B cell (primary cell): ENCODE measurements around the gene MAT1A. TPM values are rescaled to one million over a fixed set of nuclear protein-coding genes. Genes with fewer than 3 reads are reported as not detected.

Source experiments
- ATAC-seq: fragments of 200-7000 bp; cut with Tn5 transposase; one replicate; pipeline ENCODE4 v1.10.0; 2021; ENCODE audit warnings: low read depth, mild to moderate bottlenecking, moderate number of reproducible peaks, moderate library complexity
- CTCF ChIA-PET: fragments of 350-600 bp; sonication (Branson Sonifier 250); formaldehyde crosslinking; loops from one replicate; lab custom pipeline; 2021; ENCODE audit warnings: antibody characterized with exemption, inconsistent platforms; lab: Charles Lee
- POLR2A ChIA-PET: fragments of 350-600 bp; sonication (Branson Sonifier 250); formaldehyde crosslinking; loops from one replicate; lab custom pipeline; 2021; ENCODE audit warnings: antibody characterized with exemption; lab: Charles Lee
- DNase-seq: peaks from one replicate; pipeline ENCODE4 v3.0.0; 2013
- H2AFZ ChIP-seq: 2 replicates; pipeline ENCODE4 v1.6.1; 2012; ENCODE audit warnings: mild to moderate bottlenecking, low read depth, low read length; ENCODE audit not compliant: insufficient read depth, poor library complexity, severe bottlenecking
- H3K27ac ChIP-seq, 2 donors: 1 replicate in 1 of 2; 2 replicates in 1 of 2; pipeline ENCODE4 v1.5.1; 2012 to 2013; ENCODE audit warnings: low read length in 2 of 2, mild to moderate bottlenecking in 2 of 2, moderate library complexity in 1 of 2
- H3K27me3 ChIP-seq, 4 experiments: fragments of 200-600 bp in 1 of 4; sonication (generic) in 1 of 4; replicated peaks in 1 of 4; 1 replicate in 2 of 4; 2 replicates in 2 of 4; pipeline versions ENCODE4 v1.6.1 to v1.7.0; 2013 to 2016; ENCODE audit warnings: low read length in 3 of 4, mild to moderate bottlenecking in 2 of 4, mixed read lengths in 1 of 4, moderate library complexity in 1 of 4; ENCODE audit not compliant: insufficient read depth in 4 of 4, control insufficient read depth in 3 of 4; ENCODE audit errors: control extremely low read depth in 1 of 4
- H3K36me3 ChIP-seq, 2 experiments: replicated peaks in 1 of 2; 1 replicate in 1 of 2; 2 replicates in 1 of 2; pipeline versions ENCODE4 v1.6.1 to v1.7.1; 2013; ENCODE audit warnings: low read length in 1 of 2; ENCODE audit not compliant: insufficient read depth in 2 of 2, control insufficient read depth in 1 of 2; ENCODE audit errors: control extremely low read depth in 1 of 2, extremely low read depth in 1 of 2
- H3K4me1 ChIP-seq, 2 donors: fragments of 200-600 bp in 1 of 2; sonication (generic) in 1 of 2; 1 replicate in 1 of 2; 2 replicates in 1 of 2; pipeline versions ENCODE4 v1.5.1 to v1.6.1; 2013 to 2017; ENCODE audit warnings: low read length in 2 of 2; ENCODE audit not compliant: control insufficient read depth in 2 of 2, insufficient read depth in 2 of 2
- H3K4me2 ChIP-seq: replicated peaks from 2 replicates; pipeline ENCODE3; 2012; ENCODE audit warnings: mild to moderate bottlenecking, low read depth, low read length; ENCODE audit not compliant: poor library complexity, severe bottlenecking
- H3K4me3 ChIP-seq, 5 experiments: fragments of 200-600 bp in 1 of 5; sonication (generic) in 1 of 5; 1 replicate in 3 of 5; 2 replicates in 2 of 5; pipeline versions ENCODE4 v1.5.1 to v1.7.0; 2011 to 2016; ENCODE audit warnings: low read length in 4 of 5, mild to moderate bottlenecking in 4 of 5, low read depth in 2 of 5, control low read depth in 1 of 5, moderate library complexity in 1 of 5; ENCODE audit not compliant: insufficient read depth in 1 of 5; ENCODE audit errors: control extremely low read depth in 1 of 5, extremely low read depth in 1 of 5
- H3K79me2 ChIP-seq: fragments of 200-600 bp; sonication (generic); one replicate; pipeline ENCODE4 v1.6.0; 2016; ENCODE audit warnings: low read length; ENCODE audit not compliant: control insufficient read depth, insufficient read depth
- H3K9ac ChIP-seq: fragments of 200-600 bp; sonication (generic); 2 replicates; pipeline ENCODE4 v1.6.1; 2017; ENCODE audit warnings: mild to moderate bottlenecking, low read length, moderate library complexity
- H3K9me3 ChIP-seq, 3 donors: one replicate each; pipeline versions ENCODE4 v1.6.1 to v1.7.1; 2013; ENCODE audit warnings: low read length in 2 of 3; ENCODE audit not compliant: control insufficient read depth in 2 of 3, insufficient read depth in 1 of 3; ENCODE audit errors: control extremely low read depth in 1 of 3
- H4K20me1 ChIP-seq: 2 replicates; pipeline ENCODE4 v1.6.0; 2012; ENCODE audit warnings: mild to moderate bottlenecking, low read length; ENCODE audit not compliant: insufficient read depth, control insufficient read depth, poor library complexity, severe bottlenecking
- H3K27ac Mint-ChIP-seq: one replicate; pipeline ENCODE4 v1.8.0; 2021; ENCODE audit warnings: mixed read lengths
- H3K27me3 Mint-ChIP-seq: one replicate; pipeline ENCODE4 v1.8.0; 2021; ENCODE audit warnings: mixed read lengths
- H3K4me1 Mint-ChIP-seq: one replicate; pipeline ENCODE4 v1.8.0; 2021; ENCODE audit warnings: mixed read lengths
- H3K4me3 Mint-ChIP-seq: one replicate; pipeline ENCODE4 v1.8.0; 2021; ENCODE audit warnings: mixed read lengths
- H3K9me3 Mint-ChIP-seq: one replicate; pipeline ENCODE4 v1.8.0; 2022; ENCODE audit warnings: mixed read lengths; ENCODE audit not compliant: insufficient read depth
- EZH2 ChIP-seq: IDR thresholded peaks from 2 replicates; pipeline ENCODE4 v1.6.1; 2012; ENCODE audit warnings: borderline replicate concordance, low read depth, mild to moderate bottlenecking, moderate library complexity, low read length; ENCODE audit not compliant: insufficient read depth, poor library complexity, severe bottlenecking
- WGBS: methylation state at CpG from one replicate; pipeline ENCODE4 v1.1.5; 2013; ENCODE audit warnings: missing lambda C conversion rate; ENCODE audit not compliant: insufficient coverage; 5-methylcytosine and 5-hydroxymethylcytosine counted together
- intact Hi-C: fragments of 100-400 bp; cut with micrococcal nuclease; formaldehyde crosslinking; loops from one replicate; pipeline ENCODE4 v1.10.0; 2022
- polyA plus RNA-seq: library from polyadenylated mRNA; depleted of rRNA; stranded (reverse); fragments of >200 nt; gene quantifications from 2 replicates; pipeline ENCODE4 v1.2.3, GENCODE V29; 2012
- total RNA-seq, 2 donors: library from RNA; stranded (reverse); fragments of 120-200 nt in 1 of 2; gene quantifications; 1 replicate in 1 of 2; 2 replicates in 1 of 2; pipeline versions ENCODE4 v1.2.3 to v1.2.4, GENCODE V29; 2013 to 2022
- TF ChIP-seq, protein P1 (sequence below): fragments of 200-600 bp; IDR thresholded peaks from one replicate; pipeline ENCODE4 v1.8.0; 2022; ENCODE audit warnings: antibody characterized with exemption, mild to moderate bottlenecking

The MAT1A gene
- total and polyA plus RNA-seq, 2 donors (not counting 1 experiment from before 2014, with no cell fraction given): not detected

- TF ChIP-seq, protein P1, sequence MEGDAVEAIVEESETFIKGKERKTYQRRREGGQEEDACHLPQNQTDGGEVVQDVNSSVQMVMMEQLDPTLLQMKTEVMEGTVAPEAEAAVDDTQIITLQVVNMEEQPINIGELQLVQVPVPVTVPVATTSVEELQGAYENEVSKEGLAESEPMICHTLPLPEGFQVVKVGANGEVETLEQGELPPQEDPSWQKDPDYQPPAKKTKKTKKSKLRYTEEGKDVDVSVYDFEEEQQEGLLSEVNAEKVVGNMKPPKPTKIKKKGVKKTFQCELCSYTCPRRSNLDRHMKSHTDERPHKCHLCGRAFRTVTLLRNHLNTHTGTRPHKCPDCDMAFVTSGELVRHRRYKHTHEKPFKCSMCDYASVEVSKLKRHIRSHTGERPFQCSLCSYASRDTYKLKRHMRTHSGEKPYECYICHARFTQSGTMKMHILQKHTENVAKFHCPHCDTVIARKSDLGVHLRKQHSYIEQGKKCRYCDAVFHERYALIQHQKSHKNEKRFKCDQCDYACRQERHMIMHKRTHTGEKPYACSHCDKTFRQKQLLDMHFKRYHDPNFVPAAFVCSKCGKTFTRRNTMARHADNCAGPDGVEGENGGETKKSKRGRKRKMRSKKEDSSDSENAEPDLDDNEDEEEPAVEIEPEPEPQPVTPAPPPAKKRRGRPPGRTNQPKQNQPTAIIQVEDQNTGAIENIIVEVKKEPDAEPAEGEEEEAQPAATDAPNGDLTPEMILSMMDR: no peak
- no peak for TF ChIP-seq EZH2
- no peak overlapping the region for H3K9ac ChIP-seq
- intact Hi-C loops: no loop called here
- no peaks in the 10 kb centered on the region for H3K9me3 ChIP-seq
- H3K4me3 Mint-ChIP-seq: no peak overlapping the region
- POLR2A ChIA-PET: no interaction called here
- H3K79me2 ChIP-seq: no peaks in the 10 kb centered on the region
- CTCF ChIA-PET: no interaction called here
- H3K27ac Mint-ChIP-seq: no peak overlapping the region
- peaks cover 18% of the 10 kb centered on the region for H3K27me3 Mint-ChIP-seq
- H3K9me3 Mint-ChIP-seq: peaks cover 2% of the 10 kb centered on the region
- no peak overlapping the region for H3K4me2 ChIP-seq
- H3K27ac ChIP-seq: no peak overlapping the region
- H3K27me3 ChIP-seq: peaks cover 0 to 2% (median 0%) of the 10 kb centered on the region in 4 experiments
- WGBS: 79% methylated on average over 15 of the region's 25 CpGs
- no peak for DNase-seq
- H3K36me3 ChIP-seq: no peaks in the 10 kb centered on the region
- no peak for ATAC-seq
- no peaks in the 10 kb centered on the region for H3K4me1 ChIP-seq
- H3K4me1 Mint-ChIP-seq: no peaks in the 10 kb centered on the region
- no peak overlapping the region for H2AFZ ChIP-seq
- H4K20me1 ChIP-seq: no peaks in the 10 kb centered on the region
- no peak overlapping the region for H3K4me3 ChIP-seq
Observed at GRCh38 chr10:80264081-80265056, 25.1 kb downstream of the MAT1A start.
